CD4-positive, alpha-beta T cell treated with Interleukin-6 for 4 hours (primary cell): Measurements from ENCODE around the gene ENTPD6.

Experiments used
- DNase-seq: peaks from one replicate; pipeline ENCODE4 v3.0.0-alpha.2; 2020; ENCODE audit warnings: mixed read lengths

The ENTPD6 gene

GRCh38 chr20:25211273-25211672 is 15.8 kb downstream of the ENTPD6 start:
- no peak for DNase-seq

- DNase-seq = no peak
These were observed 16.7 kb downstream of the ENTPD6 start for GRCh38 chr20:25212242-25212641.

GRCh38 chr20:25213566-25214425 is 18.3 kb downstream of the ENTPD6 start:
- DNase-seq = no peak

GRCh38 chr20:25214426-25214790 is 18.9 kb downstream of the ENTPD6 start:
- DNase-seq = no peak

GRCh38 chr20:25214819-25215218 is 19.3 kb downstream of the ENTPD6 start:
- no peak for DNase-seq

- DNase-seq = no peak
These were observed 20.0 kb downstream of the ENTPD6 start for GRCh38 chr20:25215521-25215920.

- DNase-seq = no peak
These were observed 20.9 kb downstream of the ENTPD6 start for GRCh38 chr20:25216199-25216945.

GRCh38 chr20:25217161-25218108 is 21.9 kb downstream of the ENTPD6 start:
- DNase-seq = no peak

- no peak for DNase-seq
These were observed 22.6 kb downstream of the ENTPD6 start for GRCh38 chr20:25218109-25218486.

- DNase-seq = no peak
These were observed 23.0 kb downstream of the ENTPD6 start for GRCh38 chr20:25218492-25218891.

- DNase-seq = no peak
These were observed 23.9 kb downstream of the ENTPD6 start for GRCh38 chr20:25219365-25219764.

GRCh38 chr20:25220021-25220730 is 24.7 kb downstream of the ENTPD6 start:
- DNase-seq = peak; percentile 44

GRCh38 chr20:25220810-25221591 is 25.5 kb downstream of the ENTPD6 start:
- DNase-seq = no peak

GRCh38 chr20:25221592-25222460 is 26.3 kb downstream of the ENTPD6 start:
- no peak for DNase-seq

GRCh38 chr20:25222461-25223178 is 27.1 kb downstream of the ENTPD6 start:
- DNase-seq = no peak

GRCh38 chr20:25223179-25223661 is 27.7 kb downstream of the ENTPD6 start:
- DNase-seq = peak; percentile 25

- no peak for DNase-seq
These were observed 28.5 kb downstream of the ENTPD6 start for GRCh38 chr20:25223765-25224720.

GRCh38 chr20:25224941-25225340 is 29.4 kb downstream of the ENTPD6 start:
- no peak for DNase-seq
